A549 (cell line): ENCODE measurements around the gene NRXN3. TPM values are rescaled to one million over a fixed set of nuclear protein-coding genes. Genes with fewer than 3 reads are reported as not detected.
A peak's percentile ranks its signal among the peaks of the same experiment; 100 is the strongest.

Experiments used
- ATAC-seq, 2 experiments: fragments of 200-7000 bp in 1 of 2; fragments of >200 bp in 1 of 2; cut with Nextera tagmentation in 1 of 2; cut with Tn5 transposase in 1 of 2; 3 replicates each; pipeline versions ENCODE4 v1.8.0 to v1.9.1; 2018 to 2020; ENCODE audit warnings: mild to moderate bottlenecking in 1 of 2, moderate library complexity in 1 of 2
- CTCF ChIA-PET: fragments of 300-600 bp; sonication (Branson Sonifier 250); formaldehyde crosslinking; extraction: SDS; loops from one replicate; lab custom pipeline; 2021; ENCODE audit warnings: antibody characterized with exemption, inconsistent platforms; lab: Yijun Ruan, JAX
- POLR2A ChIA-PET: fragments of 350-600 bp; formaldehyde crosslinking; extraction: SDS; loops from one replicate; lab custom pipeline; 2021; ENCODE audit warnings: antibody characterized with exemption, inconsistent platforms; lab: Yijun Ruan, JAX
- DNase-seq, 2 experiments: peaks; one replicate each; pipeline versions ENCODE4 v3.0.0 to v3.0.0-alpha.2; 2011 to 2016; ENCODE audit warnings: low read depth in 1 of 2, low spot score in 1 of 2
- FAIRE-seq: peaks from 2 replicates; lab custom pipeline; 2011; peaks lifted over from hg19 to GRCh38; lab: Jason Lieb, UNC
- H3K27ac ChIP-seq, 2 experiments: fragments of >200 bp; sonication (Bioruptor Twin); formaldehyde crosslinking; 3 replicates each; pipeline ENCODE4 v1.5.1; 2016 to 2017
- H3K4me1 ChIP-seq: fragments of >200 bp; sonication (Bioruptor Twin); formaldehyde crosslinking; 3 replicates; pipeline ENCODE4 v1.6.1; 2016
- H3K4me2 ChIP-seq: fragments of >200 bp; sonication (Bioruptor Twin); formaldehyde crosslinking; 3 replicates; pipeline ENCODE4 v1.6.1; 2016
- H3K4me3 ChIP-seq: fragments of >200 bp; sonication (Bioruptor Twin); formaldehyde crosslinking; 3 replicates; pipeline ENCODE4 v1.5.1; 2016
- H3K9me3 ChIP-seq: fragments of >200 bp; sonication (Bioruptor Twin); formaldehyde crosslinking; 3 replicates; pipeline ENCODE4 v1.6.1; 2016
- BHLHE40 ChIP-seq: IDR thresholded peaks from 2 replicates; pipeline ENCODE4 v1.6.1; 2012; ENCODE audit warnings: low read depth, low read length, inconsistent platforms
- CBX2 ChIP-seq: fragments of 200-600 bp; sonication (generic); IDR thresholded peaks from 2 replicates; pipeline ENCODE4 v1.6.1; 2016; ENCODE audit warnings: low read depth, mild to moderate bottlenecking, borderline replicate concordance
- CEBPB ChIP-seq, 2 experiments: fragments of >200 bp in 1 of 2; sonication (Bioruptor Twin) in 1 of 2; formaldehyde crosslinking in 1 of 2; IDR thresholded peaks; 2 replicates each; pipeline ENCODE4 v1.6.1; 2012 to 2016
- CHD2 ChIP-seq: fragments of 150-350 bp; IDR thresholded peaks from 2 replicates; pipeline ENCODE4 v1.6.1; 2014; ENCODE audit warnings: low read length; ENCODE audit not compliant: partially characterized antibody
- CHD4 ChIP-seq: fragments of 200-600 bp; sonication (generic); IDR thresholded peaks from 2 replicates; pipeline ENCODE4 v1.6.1; 2016; ENCODE audit warnings: antibody characterized with exemption, mild to moderate bottlenecking, borderline replicate concordance
- ESRRA ChIP-seq: fragments of 150-350 bp; IDR thresholded peaks from 2 replicates; pipeline ENCODE4 v1.6.1; 2014; ENCODE audit warnings: mild to moderate bottlenecking, low read length, borderline replicate concordance
- FOSB ChIP-seq: fragments of 250-450 bp; sonication (Bioruptor Pico); IDR thresholded peaks from 2 replicates; pipeline ENCODE4 v1.5.0; 2020; ENCODE audit warnings: mild to moderate bottlenecking, moderate library complexity
- FOSL2 ChIP-seq, 2 experiments: fragments of 450-650 bp in 1 of 2; fragments of >200 bp in 1 of 2; sonication (Bioruptor Twin) in 1 of 2; formaldehyde crosslinking; IDR thresholded peaks; 2 replicates each; pipeline versions ENCODE4 v1.5.0 to v1.6.1; 2016 to 2020; ENCODE audit warnings: mild to moderate bottlenecking in 1 of 2, moderate library complexity in 1 of 2
- GATA3 ChIP-seq: IDR thresholded peaks from 2 replicates; pipeline ENCODE4 v1.6.1; 2012; ENCODE audit warnings: borderline replicate concordance
- HDAC2 ChIP-seq: fragments of 200-600 bp; sonication (generic); IDR thresholded peaks from 2 replicates; pipeline ENCODE4 v1.6.1; 2016
- HES2 ChIP-seq: fragments of >200 bp; sonication (Bioruptor Twin); formaldehyde crosslinking; IDR thresholded peaks from 2 replicates; pipeline ENCODE4 v1.6.1; 2016
- HEYL ChIP-seq: fragments of 250-450 bp; sonication (Bioruptor Pico); IDR thresholded peaks from 2 replicates; pipeline ENCODE4 v1.8.0; 2021; ENCODE audit warnings: mild to moderate bottlenecking, moderate library complexity
- HOXB13 ChIP-seq: fragments of 250-450 bp; sonication (Bioruptor Pico); IDR thresholded peaks from 2 replicates; pipeline ENCODE4 v1.5.0; 2020; ENCODE audit warnings: low read depth, mild to moderate bottlenecking, moderate library complexity
- HOXB5 ChIP-seq: fragments of 250-450 bp; sonication (Bioruptor Pico); IDR thresholded peaks from 2 replicates; pipeline ENCODE4 v1.5.0; 2020; ENCODE audit warnings: mild to moderate bottlenecking, moderate library complexity
- KDM1A ChIP-seq: fragments of 200-600 bp; sonication (generic); IDR thresholded peaks from 2 replicates; pipeline ENCODE4 v1.6.1; 2016; ENCODE audit warnings: low read depth, mild to moderate bottlenecking
- MAFK ChIP-seq: fragments of 450-650 bp; IDR thresholded peaks from 2 replicates; pipeline ENCODE4 v1.6.1; 2014; ENCODE audit not compliant: partially characterized antibody
- NFE2L2 ChIP-seq: fragments of 150-350 bp; conservative IDR thresholded peaks from 2 replicates; pipeline ENCODE4 v1.6.1; 2014; ENCODE audit warnings: low read length
- PBX3 ChIP-seq: IDR thresholded peaks from 2 replicates; pipeline ENCODE4 v1.6.1; 2012
- POLR2AphosphoS2 ChIP-seq: conservative IDR thresholded peaks from 2 replicates; pipeline ENCODE4 v1.6.1; 2012; ENCODE audit warnings: low read length, improper control_type of control experiment, inconsistent platforms
- RAD21 ChIP-seq, 2 experiments: fragments of >200 bp in 1 of 2; sonication (Bioruptor Twin) in 1 of 2; formaldehyde crosslinking in 1 of 2; IDR thresholded peaks in 1 of 2; conservative IDR thresholded peaks in 1 of 2; 2 replicates in 1 of 2; 3 replicates in 1 of 2; pipeline ENCODE4 v1.6.1; 2012 to 2018; ENCODE audit warnings: inconsistent platforms in 1 of 2
- RNF2 ChIP-seq: fragments of 200-600 bp; sonication (generic); IDR thresholded peaks from 2 replicates; pipeline ENCODE4 v1.6.1; 2016; ENCODE audit warnings: low read depth, mild to moderate bottlenecking, antibody characterized with exemption, moderate library complexity, borderline replicate concordance
- TP53 ChIP-seq: fragments of 250-450 bp; sonication (Bioruptor Pico); IDR thresholded peaks from 2 replicates; pipeline ENCODE4 v1.5.0; 2021; ENCODE audit warnings: mild to moderate bottlenecking, moderate library complexity
- WGBS: methylation state at CpG from one replicate; pipeline ENCODE4 v1.1.6; 2017; ENCODE audit errors: missing lambda C conversion rate; 5-methylcytosine and 5-hydroxymethylcytosine counted together
- polyA plus RNA-seq, 4 experiments: library from polyadenylated mRNA; depleted of rRNA in 3 of 4; stranded (reverse); fragments of >200 nt; fragmentation: RNase III in 1 of 4; extraction: RNeasy Plus Mini Kit Qiagen cat#74134 plus additional on column Dnase treatment in 1 of 4; gene quantifications; 2 replicates in 3 of 4; 3 replicates in 1 of 4; pipeline ENCODE4 v1.2.3, GENCODE V29; 2011 to 2017
- TF ChIP-seq, protein P1 (sequence below): fragments of >200 bp; sonication (Bioruptor Twin); formaldehyde crosslinking; IDR thresholded peaks from 3 replicates; pipeline ENCODE4 v1.6.1; 2016
- TF ChIP-seq, protein P2 (sequence below): fragments of 450-650 bp; IDR thresholded peaks from 2 replicates; pipeline ENCODE4 v1.6.1; 2014; ENCODE audit warnings: antibody characterized with exemption
- TF ChIP-seq, protein P3 (sequence below): fragments of 250-450 bp; sonication (Bioruptor Pico); IDR thresholded peaks from 2 replicates; pipeline ENCODE4 v1.5.0; 2020; ENCODE audit warnings: low read depth, mild to moderate bottlenecking, moderate library complexity

NRXN3 gene
- polyA plus RNA-seq, 2 of the 4 experiments (the other 2 are of a cell fraction), result 0.62 to 2.3 TPM

DNA sequence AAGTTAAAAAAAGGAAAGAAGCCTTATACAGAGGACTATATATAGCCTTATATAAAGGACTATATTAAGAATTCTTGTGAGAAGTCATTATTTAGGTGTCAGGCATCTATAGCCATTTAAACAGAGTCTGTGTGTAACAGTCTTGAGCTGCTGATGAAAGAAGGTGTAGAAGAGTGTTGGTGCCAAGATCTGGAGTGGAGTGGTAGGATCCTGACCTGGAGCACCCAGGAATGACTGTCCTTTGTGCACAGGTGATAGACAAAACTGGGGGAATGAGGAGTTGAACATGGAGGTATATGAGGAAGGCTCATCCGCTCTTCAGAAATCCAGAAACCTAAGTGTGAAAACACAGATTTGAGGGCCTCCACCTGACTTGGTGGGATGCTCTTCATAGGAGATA is 747.3 kb downstream of the NRXN3 start (continued):
- TF ChIP-seq PBX3, result no peak

- Histone ChIP-seq H3K4me2 (no peak overlapping the region), H3K27ac (no peak overlapping the region), H3K4me1 (no peaks in the 10 kb centered on the region), H3K4me3 (no peak overlapping the region), H3K9me3 (no peaks in the 10 kb centered on the region)
- CTCF ChIA-PET, result no interaction called here
- POLR2A ChIA-PET, result no interaction called here
- WGBS, result 3% methylated on average over 2 of the region's 2 CpGs
- DNase-seq, result peak in 1 of 2 experiments; percentile 4
- no peak for FAIRE-seq
- TF ChIP-seq TP53 (CRISPR knock-in tag) (no peak), CEBPB (IDR thresholded peaks at IDR 0.05) (no peak), HES2 (no peak), HOXB13 (CRISPR knock-in tag) (no peak), BHLHE40 (no peak), KDM1A (no peak), RAD21 (conservative IDR thresholded peaks at IDR 0.05 in 1 of 2, IDR thresholded peaks at IDR 0.05 in 1 of 2) (no peak), CHD2 (no peak), FOSB (no peak), CBX2 (no peak), POLR2AphosphoS2 (no peak), HOXB5 (CRISPR knock-in tag) (no peak), PBX3 (no peak), GATA3 (no peak), FOSL2 (IDR thresholded peaks at IDR 0.05) (no peak), FOSL2 (CRISPR knock-in tag; IDR thresholded peaks at IDR 0.05) (no peak), HEYL (no peak)
- TF ChIP-seq, protein P1, sequence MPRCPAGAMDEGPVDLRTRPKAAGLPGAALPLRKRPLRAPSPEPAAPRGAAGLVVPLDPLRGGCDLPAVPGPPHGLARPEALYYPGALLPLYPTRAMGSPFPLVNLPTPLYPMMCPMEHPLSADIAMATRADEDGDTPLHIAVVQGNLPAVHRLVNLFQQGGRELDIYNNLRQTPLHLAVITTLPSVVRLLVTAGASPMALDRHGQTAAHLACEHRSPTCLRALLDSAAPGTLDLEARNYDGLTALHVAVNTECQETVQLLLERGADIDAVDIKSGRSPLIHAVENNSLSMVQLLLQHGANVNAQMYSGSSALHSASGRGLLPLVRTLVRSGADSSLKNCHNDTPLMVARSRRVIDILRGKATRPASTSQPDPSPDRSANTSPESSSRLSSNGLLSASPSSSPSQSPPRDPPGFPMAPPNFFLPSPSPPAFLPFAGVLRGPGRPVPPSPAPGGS, result no peak
- TF ChIP-seq, protein P2, sequence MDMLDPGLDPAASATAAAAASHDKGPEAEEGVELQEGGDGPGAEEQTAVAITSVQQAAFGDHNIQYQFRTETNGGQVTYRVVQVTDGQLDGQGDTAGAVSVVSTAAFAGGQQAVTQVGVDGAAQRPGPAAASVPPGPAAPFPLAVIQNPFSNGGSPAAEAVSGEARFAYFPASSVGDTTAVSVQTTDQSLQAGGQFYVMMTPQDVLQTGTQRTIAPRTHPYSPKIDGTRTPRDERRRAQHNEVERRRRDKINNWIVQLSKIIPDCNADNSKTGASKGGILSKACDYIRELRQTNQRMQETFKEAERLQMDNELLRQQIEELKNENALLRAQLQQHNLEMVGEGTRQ, result no peak
- TF ChIP-seq, protein P3, sequence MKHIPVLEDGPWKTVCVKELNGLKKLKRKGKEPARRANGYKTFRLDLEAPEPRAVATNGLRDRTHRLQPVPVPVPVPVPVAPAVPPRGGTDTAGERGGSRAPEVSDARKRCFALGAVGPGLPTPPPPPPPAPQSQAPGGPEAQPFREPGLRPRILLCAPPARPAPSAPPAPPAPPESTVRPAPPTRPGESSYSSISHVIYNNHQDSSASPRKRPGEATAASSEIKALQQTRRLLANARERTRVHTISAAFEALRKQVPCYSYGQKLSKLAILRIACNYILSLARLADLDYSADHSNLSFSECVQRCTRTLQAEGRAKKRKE, result no peak
- ATAC-seq, result no peak
Observed at GRCh38 chr14:78921856-78922255, 751.7 kb downstream of the NRXN3 start.

DNA sequence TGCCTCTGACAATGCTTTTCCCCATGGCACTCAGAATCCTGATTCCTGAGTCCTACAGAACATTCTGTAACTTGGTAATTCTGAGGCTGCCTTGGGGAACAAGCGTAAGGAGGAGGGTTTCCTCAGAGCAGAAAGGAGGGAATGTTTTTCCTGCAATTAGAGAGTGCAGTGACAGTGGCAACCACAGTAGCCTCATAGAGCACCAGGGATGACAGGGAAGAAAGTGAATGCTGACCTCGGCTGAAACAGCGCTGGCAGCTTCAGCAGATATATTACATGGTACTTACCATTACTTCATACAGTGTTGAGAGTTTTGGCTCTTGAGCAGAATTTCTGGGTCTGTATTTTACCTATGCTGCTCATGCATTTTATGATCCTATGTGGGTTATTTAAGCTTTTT is 757.1 kb downstream of the NRXN3 start:
- H3K27ac ChIP-seq, result no peak overlapping the region
- no peak for ATAC-seq

More for the DNA sequence above, 757.1 kb downstream of the NRXN3 start:
- WGBS, result 69% methylated on average over 3 of the region's 3 CpGs
- H3K4me2 ChIP-seq, result no peak overlapping the region
- FAIRE-seq (no peak), DNase-seq (no peak)
- no peak overlapping the region for H3K4me3 ChIP-seq
- ChIA-PET POLR2A (no interaction called here), CTCF (interaction anchor here (0.9 kb wide), 1 partner anchor 35 kb away, joined by 3 read pairs; no protein-coding TSS in a partner anchor)
- no peaks in the 10 kb centered on the region for H3K4me1 ChIP-seq
- TF ChIP-seq, protein P3, result no peak
- no peak for TF ChIP-seq NFE2L2
- TF ChIP-seq RNF2, result no peak
- TF ChIP-seq MAFK, result peak; percentile 29
- no peak for TF ChIP-seq HDAC2
- TF ChIP-seq CHD4, result no peak
- no peak for TF ChIP-seq ESRRA
- no peaks in the 10 kb centered on the region for H3K9me3 ChIP-seq
